GM19035 (cell line): ENCODE results near the gene CYSTM1.

Experiments
- ATAC-seq: cut with Tn5 transposase; IDR thresholded peaks from one replicate; pipeline ENCODE4 v1.9.1; 2021; ENCODE audit not compliant: unreplicated experiment

CYSTM1 gene

GRCh38 chr5:140232731-140233130 lies 57.7 kb downstream of the CYSTM1 start:
- ATAC-seq = no peak

- ATAC-seq = no peak
Measured at GRCh38 chr5:140234377-140234989, 59.5 kb downstream of the CYSTM1 start.

DNA sequence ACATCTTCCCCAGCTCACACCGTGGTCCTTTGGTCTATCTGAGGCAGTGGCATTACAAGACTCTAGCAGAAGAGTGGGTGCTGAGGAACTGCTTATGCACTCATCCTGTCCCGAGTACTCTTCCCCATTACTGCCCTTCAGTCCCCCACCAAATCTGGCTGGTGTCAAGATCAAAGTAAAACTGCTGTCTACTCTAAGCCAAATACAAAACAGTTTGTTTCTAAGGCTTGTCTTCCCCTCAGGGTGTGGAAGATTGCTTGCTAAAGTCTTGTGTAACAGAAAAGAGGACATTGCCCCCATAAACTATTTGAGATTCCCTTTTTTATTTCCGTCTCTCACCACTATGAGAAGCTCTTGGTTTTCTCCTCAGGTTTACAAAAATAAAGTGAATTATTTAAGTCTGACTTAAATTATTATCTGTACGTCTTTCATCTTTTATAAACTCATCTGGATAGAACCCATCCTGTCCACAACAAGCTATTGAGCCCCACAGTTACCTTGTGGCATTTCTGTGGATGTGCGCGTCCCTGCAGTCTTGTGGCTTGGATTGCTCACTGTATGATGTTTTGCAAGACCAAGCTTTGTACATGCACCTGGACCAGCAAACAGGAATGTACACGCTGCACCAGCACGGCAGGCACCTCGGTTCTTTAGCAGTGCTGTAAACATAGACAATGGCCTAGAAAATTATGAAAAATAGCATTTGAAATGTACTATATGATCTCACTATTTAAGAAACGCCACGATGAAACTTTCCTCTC lies 61.0 kb downstream of the CYSTM1 start:
- ATAC-seq = no peak

- ATAC-seq = no peak
Measured at GRCh38 chr5:140236891-140237598, 62.1 kb downstream of the CYSTM1 start.

- no peak for ATAC-seq
Measured at GRCh38 chr5:140238756-140239155, 63.8 kb downstream of the CYSTM1 start.

GRCh38 chr5:140239461-140239860 lies 64.5 kb downstream of the CYSTM1 start:
- ATAC-seq = no peak

GRCh38 chr5:140239939-140240700 lies 65.1 kb downstream of the CYSTM1 start:
- no peak for ATAC-seq

DNA sequence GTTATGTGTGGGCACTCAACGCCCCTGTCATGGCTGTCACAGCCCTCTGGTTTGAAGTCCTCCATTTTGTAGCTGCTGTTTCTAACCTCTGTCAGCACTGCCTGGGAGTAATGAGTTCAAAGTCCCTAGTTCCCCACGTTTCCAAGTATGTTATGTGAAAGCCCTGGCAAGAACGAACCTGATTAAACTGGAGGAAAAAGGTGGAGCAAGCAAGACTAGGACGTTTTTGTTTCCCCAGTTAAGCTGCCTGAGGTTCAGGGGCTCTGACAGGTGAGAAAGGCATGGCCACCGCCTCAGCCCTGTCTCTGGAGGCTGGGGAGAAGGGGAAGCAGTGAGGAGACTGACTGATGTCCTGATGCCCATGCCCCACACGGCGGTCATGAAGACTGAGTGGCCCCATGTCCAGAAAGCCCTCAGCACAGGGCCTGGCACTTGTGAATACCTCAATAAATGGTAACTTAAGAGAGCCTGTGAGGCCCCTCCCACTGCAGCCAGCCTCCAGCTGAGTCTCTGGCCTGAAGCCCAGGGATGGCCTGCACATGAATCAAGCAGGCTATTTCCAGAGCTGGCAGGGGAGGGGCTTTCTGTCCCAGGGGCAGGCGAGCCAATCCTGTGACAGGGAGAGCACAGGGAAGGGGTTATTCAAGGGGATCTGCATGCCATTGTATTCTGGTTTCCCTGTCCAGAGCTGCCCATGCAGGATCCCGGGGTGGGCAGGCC lies 66.2 kb downstream of the CYSTM1 start:
- no peak for ATAC-seq

DNA sequence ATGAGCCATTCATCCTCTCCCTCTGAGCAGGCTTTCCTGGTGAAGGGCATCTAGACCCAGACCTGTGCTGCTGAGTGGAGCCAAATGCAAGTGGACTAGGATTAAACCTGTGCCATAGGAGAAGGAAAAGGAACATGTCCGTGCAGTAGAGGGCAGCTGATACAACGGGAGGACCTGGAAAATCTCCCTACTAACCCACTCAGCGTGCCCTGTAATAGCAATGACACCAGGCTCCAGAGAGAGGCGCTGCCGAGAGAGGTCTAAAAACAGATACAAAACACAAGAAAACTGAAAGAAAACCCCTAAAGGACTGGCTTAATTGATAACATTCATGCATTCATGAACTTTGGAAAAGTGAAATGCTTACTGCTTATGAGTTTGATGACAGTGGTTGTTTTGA lies 67.1 kb downstream of the CYSTM1 start:
- no peak for ATAC-seq

DNA sequence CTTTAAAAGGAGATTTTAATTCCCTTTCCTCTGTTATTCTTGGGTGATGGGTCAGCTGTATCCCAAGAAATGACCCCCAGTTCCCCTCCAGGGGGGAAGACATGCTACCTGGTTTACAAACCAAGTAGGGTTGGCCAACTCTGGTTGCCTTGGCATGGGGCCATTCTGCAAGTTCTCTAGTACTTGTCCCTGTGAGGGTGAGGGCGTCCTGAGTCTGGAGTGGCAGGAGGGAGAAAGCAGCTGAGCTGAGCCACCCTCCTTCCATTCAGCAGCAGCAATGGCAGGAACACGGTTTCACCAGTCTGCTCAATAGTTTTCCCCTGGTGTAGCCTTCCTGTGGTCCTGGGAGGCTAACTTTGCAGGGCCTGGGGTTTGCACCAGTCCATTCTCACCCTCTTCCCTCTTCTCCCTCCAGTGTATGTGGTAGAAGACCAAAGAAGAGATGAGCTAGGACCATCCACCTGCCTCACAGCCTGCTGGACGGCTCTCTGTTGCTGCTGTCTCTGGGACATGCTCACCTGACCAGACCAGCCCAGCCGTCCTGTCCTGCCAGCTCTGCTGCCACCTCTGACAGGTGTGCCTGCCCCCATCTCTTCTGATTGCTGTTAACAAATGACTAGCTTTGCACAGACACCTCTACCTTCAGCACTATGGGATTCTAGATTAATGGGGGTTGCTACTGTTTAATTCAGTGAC lies 68.0 kb downstream of the CYSTM1 start:
- ATAC-seq = no peak

- ATAC-seq = no peak
Measured at GRCh38 chr5:140243706-140244250, 68.8 kb downstream of the CYSTM1 start.

DNA sequence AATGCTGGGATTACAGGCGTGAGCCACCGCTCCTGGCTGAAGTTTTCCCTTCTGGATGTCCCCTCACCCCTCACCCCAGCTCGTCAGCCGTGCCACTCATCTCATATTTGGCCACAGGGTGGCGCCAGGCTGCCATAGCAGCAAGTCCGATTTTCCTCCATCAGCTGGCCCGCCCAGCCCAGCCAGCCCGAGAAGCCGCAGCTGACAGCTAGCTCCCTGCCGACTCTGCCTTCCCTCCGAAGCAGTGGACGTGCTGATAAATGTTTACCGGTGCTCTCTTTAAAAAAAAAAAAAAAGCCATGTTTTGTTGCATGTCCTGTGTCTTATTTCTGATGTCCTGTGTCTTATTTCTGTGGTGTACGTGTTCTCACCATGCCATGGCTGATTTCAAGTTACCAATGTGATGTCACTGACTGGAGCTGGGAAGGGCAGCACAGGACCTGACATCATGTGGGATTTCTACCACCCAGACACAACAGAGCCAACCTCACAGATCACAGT lies 69.6 kb downstream of the CYSTM1 start:
- ATAC-seq = no peak

DNA sequence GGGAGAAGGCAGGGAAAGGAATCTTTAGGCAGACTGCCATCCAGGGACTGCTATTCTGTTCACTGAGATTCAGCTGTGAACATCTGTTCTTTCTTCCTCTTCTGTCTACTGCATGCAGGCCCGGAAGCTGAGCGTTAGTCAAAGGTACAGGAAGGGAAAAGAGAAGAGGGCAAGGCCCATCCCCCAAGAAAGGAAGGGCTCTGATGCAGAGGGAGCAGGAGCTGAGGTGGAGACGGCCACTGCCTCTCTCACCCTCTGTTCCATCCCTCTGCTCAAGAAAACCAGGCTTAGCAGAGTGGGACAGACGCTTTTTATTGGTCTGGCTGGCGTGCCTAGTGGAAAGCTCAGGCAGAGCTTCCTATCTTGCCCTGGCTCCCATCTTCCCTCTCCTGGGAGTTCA lies 70.4 kb downstream of the CYSTM1 start:
- no peak for ATAC-seq

GRCh38 chr5:140245926-140246325 lies 70.9 kb downstream of the CYSTM1 start:
- no peak for ATAC-seq

DNA sequence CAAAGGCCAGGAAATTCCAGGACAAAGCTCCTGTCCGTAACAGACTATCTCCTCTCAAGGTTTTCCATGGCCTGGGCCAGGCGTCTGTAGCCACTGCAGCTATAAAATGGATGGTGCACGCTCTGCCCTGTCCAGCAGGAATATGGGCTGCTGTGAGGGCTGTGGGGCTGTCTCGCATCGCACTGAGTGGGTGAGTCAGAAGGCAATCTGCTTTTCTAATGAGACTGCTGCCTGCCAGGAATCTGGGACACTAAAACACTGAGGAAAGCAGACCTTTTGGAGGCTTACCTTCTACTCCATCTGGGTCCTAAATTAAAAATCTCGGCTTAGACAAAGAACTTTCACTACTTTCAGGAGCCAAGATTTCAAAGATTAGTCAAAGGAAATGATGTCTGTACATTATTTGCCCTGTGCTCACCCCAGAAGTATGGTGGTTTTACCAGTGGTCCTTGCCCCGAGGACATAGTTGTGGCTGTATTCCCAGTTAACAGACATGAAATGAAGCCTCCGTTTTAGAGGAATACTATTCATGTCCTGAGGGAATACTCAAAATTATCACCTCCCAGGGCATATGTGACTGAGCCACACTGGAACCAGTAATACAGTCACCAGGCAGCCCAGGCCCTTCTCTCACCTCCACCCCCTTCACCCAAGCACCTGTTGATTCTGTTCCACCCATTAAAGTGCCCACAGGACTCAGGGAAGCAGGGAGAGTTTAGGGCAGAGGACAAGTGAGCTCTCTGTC lies 71.6 kb downstream of the CYSTM1 start:
- no peak for ATAC-seq

GRCh38 chr5:140248414-140248813 lies 73.4 kb downstream of the CYSTM1 start:
- ATAC-seq = no peak

DNA sequence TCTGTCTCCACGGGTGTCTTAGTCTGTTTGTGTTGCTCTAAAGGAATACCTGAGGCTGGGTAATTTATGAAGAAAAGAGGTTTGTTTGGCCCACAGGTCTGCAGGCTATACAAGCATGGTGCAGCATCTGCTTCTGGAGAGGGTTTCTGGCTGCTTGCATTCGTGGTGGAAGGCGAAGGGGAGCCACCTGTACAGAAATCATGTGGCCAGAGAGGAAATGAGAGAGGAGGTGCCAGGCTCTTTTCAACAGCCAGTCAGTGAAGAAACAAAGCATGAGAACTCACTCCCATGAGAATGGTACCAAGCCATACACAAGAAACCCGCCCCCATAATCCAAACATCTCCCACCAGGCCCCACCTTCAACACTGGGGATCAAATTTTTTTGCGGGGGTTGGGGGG lies 74.5 kb downstream of the CYSTM1 start:
- no peak for ATAC-seq

DNA sequence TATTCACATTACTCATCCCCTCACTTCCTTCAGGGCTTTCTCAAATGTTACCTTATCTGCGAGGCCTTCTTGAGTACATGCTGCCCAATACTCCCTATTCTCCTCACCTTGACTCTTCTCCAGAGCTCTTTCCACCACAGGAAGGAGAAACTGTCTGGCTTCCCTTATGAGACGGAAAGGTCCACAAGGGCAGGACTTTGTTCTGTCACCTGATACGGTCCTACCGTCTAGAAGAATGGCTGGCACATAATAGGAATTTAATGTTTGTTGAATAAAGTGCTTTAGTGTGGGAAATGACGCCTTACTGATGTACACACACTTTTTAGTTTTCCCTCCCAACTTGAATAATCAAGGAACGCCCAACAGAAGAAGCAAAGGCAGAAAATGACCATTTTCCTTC lies 75.4 kb downstream of the CYSTM1 start:
- no peak for ATAC-seq

GRCh38 chr5:140251527-140251973 lies 76.6 kb downstream of the CYSTM1 start:
- no peak for ATAC-seq
